Colon (tissue), 2 donors: ENCODE data around the gene CYP4F11.
"Not testable (repeated sequence)": the region's sequence is repeated elsewhere in the genome, so short reads cannot be mapped to it uniquely, and the experiment has no call there.

Experiments
- FAIRE-seq: peaks from 2 replicates; lab custom pipeline; 2012; peaks lifted over from hg19 to GRCh38; lab: Jason Lieb, UNC
- donor health status: control.
- donor health status: control.

Gene CYP4F11

DNA sequence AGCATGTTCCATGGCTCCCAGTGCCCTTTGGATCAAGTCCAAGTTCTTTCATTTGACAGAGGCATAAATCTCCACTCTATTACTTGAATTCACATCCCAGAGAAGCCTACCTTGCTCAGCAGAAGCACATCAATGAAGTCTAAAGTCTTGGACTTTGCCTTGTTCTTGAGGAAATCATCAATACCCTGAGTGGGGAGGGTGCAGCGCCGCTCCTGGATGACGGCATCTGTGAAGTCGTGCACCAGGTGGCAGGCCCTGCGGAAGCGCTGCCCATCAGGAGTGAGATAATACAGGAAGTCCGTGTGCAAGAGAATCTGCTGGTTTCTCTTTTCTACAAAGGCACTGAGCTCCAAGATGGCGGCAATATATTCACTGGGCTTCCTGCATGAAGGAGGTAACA is 10.6 kb downstream of the CYP4F11 start:
- FAIRE-seq: no peak

DNA sequence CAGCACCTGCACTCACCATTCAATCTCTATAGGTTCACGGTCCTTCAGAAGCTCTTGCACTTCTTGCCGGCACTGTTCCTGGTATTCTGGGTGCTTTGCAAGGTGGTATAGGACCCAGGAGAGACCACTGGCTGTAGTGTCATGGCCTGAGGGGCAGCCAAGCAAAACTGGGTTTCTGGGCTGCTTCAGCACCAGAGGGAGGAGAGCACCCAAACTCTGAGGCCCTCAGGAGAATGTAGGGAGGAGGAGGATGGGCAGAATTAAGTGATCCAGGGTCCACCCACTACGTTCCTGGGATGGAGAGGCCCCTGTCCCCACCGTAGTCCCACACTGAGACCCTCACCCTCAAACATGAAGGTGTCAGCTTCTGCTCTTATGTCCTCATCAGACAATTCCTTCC is 12.3 kb downstream of the CYP4F11 start:
- no peak for FAIRE-seq

DNA sequence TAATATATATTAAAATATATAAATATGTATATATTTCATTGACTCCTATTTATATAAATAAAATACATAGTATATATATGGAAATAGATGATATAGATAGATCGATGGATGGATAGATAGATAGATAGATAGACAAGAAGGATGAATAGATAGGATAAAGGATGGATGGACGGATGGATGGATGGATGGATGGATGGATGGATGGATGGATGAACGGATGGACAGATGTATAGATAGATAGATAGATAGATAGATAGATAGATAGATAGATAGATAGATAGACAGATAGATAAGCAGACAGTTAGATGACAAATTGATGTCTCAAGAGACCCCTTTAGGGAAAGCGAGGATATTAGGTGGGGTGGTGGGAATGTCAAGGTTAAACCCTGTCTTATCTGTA is 15.1 kb downstream of the CYP4F11 start:
- no peak for FAIRE-seq

DNA sequence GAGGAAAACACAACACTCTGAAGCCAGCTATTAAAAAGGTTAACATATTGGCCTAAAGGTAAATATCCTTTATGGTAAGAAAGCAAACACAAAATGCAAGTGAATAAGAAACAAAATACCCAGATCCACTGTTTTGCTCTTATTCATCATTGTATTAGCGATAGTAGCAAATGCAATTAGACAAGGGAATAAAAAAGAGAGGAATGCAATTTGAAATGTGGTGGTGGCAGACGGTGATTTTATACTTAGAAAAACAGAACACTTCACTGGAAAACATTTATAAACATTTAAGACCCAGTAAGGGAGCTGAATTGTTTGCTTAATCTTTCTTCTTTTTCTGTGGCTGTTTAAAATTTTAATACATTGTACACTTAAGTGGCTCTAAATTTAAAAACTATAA is 19.2 kb downstream of the CYP4F11 start:
- FAIRE-seq: no peak

DNA sequence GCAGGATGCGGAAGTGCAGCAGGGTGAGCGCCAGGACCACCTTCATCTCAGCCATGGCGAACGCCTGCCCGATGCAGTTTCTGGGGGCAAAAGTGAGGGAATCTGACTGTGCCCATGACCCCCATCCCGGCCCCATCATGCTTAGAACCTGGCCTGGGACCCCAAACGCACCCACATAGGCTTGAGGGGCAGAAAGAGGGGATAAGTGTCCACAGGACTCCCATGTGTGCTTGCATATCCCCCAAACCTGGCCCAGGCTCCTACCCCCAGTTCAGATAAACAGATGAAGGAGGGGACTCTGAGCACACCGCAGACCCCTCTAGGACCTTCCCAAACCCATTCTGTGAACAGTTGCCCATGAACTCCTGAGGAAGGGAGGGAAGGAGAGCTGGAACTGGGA is 20.5 kb downstream of the CYP4F11 start:
- FAIRE-seq: no peak

DNA sequence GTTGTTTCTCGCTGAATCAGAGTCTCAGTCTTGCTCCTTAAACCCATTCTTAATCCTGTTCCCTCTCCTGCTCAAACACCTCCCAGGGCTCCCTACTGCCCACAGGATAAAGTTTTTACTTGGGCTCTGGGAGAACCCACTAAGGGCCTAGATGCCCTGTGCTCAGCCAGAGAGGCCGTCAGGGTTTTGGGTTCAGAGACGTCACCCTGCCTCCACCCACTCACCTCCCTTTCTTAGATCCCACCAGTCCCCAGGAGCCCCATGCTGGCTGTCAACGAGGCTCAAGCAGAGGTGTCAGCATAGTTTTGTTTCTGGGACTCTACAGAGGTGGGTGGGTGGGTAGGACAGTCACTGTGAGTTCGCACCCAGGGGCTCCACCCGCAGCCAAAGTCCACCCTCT is 20.9 kb downstream of the CYP4F11 start:
- no peak for FAIRE-seq

DNA sequence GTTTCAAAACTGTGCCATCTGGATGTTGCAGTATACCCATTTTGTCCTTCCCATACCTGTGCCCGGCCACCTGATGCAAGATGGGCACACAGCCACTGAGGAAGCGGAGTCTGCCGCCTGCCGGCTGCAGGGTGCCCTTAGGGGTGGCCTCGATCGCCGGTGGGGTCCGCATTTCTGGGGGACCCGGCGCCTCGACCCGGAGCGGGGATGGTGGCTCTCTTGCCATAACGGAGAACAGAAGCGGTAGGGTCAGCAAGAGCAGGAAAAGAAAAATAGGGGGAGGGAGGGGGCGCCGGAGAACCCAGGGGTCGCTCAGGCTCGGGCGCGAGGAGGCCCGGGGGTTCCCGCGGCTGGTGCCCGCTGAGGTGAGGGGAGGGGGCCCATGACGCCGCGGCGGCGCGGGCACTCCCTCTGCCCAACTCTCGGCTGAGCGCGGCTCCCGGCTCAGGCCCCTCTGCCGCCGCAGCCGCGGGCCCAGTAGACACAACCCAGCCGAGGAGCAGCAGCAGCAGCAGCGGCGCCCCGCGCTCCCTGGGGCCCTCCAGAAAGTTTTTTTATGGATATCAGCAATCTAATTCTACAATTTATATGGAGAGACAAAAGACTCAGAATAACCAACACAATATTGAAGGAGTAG is 22.6 kb downstream of the CYP4F11 start:
- FAIRE-seq: no peak

DNA sequence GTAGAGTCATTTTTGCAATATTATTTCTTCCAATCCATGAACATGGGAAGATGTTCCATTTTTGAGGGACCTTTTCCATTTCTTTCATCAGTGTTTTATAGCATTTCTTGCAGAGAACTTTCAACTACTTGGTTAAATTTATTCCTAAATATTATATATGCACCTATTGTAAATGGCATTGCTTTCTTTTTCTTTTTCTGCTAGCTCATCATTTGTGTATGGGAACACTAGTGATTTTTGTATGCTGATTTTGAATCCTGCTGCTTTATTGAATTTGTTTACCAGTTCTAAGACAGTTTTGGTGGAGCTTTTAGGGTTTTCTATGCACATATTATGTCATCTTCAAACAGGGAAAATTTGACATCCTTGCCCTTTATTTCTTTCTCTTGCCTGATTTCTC is 29.3 kb downstream of the CYP4F11 start:
- no peak for FAIRE-seq

DNA sequence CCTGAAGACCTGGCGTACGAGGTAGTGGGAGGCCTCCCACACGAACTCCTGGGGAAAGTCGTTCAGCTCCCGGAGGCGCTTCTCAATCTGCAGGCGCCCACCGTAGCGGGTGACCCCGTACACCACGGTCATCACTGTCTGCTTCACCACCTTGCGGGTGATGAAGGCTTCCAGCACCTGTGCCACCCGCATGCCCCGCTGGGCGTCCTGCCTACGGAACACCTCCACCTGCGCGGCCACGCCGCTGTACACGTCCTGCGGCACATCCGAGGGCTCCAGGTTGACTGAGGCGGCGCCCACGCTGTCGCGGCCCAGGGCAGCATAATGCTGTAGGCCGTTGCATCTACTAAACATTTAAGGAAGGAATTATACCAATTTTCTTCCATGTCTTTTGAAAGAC is 31.4 kb downstream of the CYP4F11 start:
- FAIRE-seq: not testable (repeated sequence)

DNA sequence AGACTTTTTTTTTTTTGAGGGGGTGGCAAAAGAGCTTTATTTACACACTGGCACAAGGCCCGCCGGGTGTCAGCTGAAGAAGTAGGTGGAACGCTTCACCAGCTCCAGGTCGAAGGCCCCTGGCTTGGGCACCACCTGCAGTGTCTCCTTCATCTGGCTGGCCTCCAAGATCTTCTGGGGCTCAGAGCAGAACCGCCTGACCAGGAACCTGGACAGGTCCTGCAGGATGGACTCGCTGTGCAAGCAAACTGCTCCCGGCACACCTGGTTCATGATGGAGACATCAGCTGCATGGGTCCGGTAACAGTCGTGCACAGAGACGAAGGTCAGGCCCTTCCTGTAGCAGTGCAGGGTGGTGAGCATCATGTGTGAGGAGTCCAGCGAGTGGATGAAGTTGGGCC is 32.1 kb downstream of the CYP4F11 start:
- FAIRE-seq: no peak

DNA sequence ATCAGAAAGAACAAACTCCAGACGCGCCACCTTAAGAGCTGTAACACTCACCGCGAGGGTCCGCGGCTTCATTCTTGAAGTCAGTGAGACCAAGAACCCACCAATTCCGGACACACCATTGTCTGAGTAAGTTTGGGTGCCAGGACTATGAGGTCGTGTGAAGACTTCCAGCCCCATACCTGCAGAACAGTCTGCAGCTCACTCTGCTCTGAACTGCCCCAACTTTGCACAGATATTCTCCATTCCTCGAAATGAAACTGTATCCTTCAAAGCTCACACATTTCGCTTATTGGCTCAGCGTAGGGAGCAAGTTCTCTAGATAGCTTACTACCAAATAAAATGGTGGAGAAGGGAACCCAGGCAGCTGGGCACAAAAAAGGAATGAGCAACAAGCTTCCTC is 33.8 kb downstream of the CYP4F11 start:
- no peak for FAIRE-seq

DNA sequence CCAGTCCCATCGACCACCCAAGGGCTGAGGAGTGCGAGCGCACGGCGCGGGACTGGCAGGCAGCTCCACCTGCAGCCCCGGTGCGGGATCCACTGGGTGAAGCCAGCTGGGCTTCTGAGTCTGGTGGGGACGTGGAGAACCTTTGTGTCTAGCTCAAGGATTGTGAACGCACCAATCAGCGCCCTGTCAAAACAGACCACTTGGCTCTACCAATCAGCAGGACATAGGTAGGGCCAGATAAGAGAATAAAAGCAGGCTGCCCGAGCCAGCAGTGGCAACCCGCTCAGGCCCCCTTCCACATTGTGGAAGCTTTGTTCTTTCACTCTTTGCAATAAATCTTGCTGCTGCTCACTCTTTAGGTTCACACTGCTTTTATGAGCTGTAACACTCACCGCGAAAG is 34.3 kb downstream of the CYP4F11 start:
- not testable (repeated sequence) for FAIRE-seq

DNA sequence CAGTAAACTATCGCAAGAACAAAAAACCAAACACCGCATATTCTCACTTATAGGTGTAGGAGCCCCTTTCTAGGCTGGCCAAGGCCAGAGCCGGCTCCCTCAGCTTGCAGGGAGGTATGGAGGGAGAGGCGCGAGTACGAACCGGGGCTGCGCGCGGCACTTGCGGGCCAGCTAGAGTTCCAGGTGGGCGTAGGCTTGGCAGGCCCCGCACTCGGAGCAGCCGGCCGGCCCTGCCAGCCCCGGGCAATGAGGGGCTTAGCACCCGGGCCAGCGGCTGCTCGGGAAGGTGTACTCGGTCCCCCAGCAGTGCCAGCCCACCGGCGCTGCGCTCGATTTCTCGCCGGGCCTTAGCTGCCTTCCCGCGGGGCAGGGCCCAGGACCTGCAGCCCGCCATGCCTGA is 34.8 kb downstream of the CYP4F11 start:
- FAIRE-seq: not testable (repeated sequence)

DNA sequence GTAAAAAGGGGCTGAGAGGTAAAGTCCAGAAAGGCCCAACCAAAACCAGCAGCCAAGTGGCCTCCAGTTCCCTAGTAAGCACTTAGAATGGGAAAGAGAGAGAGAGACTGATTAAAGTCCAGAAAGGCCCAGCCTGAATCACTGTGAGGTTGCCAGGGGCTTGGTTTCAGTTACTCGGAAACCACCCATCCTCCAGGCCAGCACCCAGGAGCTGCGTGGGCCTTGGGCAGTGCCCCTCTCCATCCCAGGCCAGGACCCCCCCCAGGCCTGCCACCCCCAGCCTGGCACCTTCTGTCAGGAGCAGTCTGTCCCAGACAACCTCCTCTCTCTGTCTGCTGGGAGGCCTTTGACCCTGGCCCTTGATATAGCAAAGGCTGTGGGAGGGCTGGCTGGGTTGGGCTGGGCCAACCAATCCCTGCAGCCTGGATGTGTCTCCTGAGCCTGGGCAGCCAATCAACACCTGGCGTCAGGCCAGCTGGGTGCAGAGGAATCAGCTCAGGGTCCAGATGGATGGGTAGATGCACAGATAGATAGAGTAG is 36.5 kb downstream of the CYP4F11 start, which contains the start of gene CYP4F2:
Gene CYP4F2 (minus strand): TSS at position 337 of the 539 bp plus-strand sequence. CDS start 463 bp downstream, outside the sequence.
- FAIRE-seq: no peak

DNA sequence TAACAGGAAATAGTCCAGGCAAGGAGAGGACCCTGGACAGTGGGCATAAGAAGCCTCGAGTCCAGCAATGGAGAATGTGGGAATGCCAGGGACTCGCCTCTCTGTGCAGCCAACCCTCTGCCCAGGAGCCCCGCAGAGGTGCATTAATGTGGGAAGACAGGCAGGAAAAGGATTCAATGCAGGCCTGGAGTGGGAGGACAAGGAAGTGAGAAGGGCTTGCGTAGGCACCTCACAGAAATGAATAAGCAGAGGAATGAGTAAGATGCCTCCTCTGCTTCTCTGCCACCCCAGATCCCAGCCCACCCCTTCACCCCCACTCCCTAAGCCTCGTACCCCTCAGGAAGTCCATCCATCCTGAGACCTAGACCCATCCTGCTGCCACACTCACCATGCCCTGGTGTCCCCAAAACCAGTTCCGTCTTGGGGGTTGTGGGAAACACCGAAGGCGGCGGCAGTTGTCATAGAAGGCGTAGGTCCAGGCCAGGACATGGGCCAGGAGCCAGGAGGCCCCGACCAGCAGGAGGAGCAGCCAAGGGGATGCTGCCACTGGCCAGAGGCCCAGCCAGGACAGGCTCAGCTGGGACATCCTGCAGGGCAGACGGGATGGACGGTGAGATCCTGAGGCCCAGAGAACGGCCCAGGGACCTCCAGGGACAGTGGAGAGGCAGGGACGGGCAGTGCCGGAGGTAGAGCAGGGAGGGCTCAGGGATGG is 37.1 kb downstream of the CYP4F11 start:
- FAIRE-seq: no peak

DNA sequence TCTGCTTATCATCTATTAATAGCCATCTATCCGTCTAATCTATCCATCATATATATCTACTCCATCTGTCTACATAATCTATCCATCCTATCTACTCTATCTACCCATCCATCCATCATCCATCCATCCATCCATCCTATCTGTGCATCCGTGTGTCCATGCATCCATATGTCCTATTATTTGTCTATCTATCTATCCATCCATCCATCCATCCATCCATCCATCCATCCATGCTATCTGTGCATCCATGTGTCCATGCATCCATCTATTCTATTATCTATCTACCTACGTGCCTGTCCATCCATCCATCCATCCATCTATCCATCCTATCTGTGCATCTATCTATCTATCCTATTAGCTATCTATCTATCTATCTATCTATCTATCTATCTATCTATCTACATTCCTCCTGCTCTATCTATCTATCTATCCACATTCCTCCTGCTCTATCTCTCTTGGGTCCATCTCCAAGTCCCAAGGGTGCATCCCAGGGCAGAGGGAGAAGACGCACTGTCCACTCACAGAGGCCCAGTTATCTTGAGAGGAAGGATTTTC is 38.4 kb downstream of the CYP4F11 start:
- FAIRE-seq: no peak

DNA sequence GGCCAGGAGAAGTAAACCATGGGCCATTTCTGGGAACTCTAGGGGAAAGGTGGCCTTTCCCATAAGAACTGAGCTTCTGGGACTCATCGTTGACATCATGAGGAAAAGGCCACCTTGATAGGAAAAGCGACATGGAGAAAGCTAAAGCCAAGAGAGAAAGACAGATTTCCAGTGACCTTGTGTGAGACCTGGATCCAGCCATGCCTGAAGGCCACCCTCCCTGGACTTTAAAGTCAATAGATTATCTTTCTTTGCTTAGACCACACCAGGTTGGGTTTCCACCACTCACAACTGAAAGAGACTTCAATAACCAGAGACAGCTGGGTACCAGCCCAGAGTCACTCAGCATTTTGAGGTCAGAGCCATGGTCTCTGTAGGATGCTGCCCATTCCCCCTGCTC is 40.0 kb downstream of the CYP4F11 start:
- FAIRE-seq: no peak

DNA sequence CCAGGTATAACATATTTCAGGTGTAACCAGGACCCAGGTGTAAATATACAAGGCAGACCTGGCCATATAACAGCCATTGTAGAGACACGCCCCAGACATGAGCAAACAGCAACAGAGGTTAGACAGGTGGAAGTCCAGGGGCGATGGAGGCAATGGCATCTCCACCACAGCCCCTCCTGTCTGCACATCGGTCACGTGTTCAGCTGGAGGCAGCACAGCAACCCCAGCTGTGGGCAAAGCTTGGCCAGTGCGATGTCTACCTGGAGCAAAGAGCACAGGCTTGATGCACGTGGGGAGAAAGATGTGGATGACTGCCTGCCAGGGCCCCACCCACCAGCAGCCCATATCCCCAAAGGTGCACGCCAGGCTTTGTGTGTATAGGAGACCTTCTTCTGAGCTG is 40.9 kb downstream of the CYP4F11 start:
- no peak for FAIRE-seq

DNA sequence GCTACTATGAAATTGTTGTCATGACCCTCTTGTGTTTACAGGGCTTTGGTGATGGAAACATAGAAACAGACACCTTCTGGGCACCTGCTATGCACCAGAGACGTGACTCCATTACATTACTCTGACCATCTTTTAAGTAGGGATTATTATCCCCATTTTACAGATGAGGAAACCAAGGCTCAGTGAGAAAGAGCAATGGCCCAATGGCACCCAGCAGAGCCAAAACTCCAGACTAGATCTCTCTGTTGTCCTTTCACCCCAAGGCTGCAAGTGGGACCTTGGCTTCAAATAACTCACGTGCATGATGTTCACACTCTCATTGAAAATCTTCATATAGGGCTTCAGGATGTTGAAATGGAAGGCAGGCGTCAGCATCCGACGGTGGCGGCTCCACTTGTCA is 42.3 kb downstream of the CYP4F11 start:
- no peak for FAIRE-seq

DNA sequence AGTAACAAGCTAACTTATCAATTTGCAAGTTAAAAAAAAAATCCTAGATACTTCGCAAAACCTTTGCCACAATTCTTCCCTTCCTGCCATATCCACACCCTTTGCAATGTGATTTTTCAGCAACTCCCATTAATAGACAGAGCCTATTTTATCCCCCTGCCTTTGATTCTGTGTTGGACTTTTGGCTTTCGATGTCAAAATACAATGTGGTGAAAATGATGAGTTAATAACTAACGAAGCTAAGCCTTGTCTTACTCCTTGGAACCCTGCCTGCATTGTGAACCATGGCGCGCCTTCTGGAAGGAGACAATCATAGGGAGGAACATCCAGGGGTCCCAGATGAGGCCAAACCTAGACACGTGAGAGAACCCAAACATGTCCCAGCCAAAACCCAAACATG is 42.9 kb downstream of the CYP4F11 start:
- no peak for FAIRE-seq

DNA sequence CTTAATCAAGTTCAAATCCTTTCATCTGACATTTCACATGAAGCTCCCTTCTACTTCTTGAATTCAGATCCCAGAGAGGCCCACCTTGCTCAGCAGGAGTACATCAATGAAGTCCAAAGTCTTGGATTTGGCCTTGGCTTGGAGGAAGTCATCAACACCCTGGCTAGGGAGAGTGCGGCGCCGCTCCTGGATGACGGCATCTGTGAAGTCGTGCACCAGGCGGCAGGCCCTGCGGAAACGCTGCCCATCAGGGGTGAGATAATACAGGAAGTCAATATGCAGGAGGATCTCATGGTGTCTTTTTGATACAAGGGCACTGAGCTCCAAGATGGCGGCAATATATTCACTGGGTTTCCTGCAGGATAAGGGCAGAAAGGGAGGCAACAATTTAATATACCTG is 45.0 kb downstream of the CYP4F11 start:
- not testable (repeated sequence) for FAIRE-seq

DNA sequence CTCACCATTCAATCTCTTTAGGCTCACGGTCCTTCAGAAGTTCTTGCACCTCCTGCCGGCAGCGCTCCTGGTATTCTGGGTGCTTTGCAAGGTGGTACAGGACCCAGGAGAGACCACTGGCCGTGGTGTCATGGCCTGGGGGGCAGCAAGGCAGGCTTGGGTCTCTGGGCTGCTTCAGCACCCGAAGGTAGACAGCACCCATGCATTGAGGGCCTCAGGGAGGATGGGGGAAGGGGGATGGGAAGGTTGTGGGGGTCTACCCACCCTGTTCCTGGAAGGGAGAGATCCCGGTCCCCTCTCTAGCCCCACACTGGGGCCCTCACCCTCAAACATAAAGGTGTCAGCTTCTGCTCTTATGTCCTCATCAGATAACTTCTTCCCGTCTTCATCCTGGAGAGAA is 48.4 kb downstream of the CYP4F11 start:
- FAIRE-seq: no peak

DNA sequence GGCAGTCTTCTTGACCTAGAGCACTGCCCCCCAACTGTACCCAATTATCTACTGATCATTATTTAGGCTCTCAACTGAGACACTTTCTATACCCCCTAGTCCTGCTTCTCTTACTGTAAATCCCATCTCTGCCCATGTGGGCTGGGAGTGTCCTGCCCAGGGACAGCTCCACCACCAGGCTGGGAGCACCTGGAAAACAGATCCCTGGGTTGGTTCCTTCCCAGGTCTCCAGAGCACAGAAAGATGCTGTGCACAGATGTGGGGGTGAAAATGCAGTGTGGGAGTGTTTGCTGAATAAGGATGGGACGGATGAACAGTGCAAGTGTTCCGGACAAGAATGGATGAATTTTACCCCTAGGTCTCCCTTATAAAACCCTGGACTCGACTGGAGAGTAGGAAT is 49.2 kb downstream of the CYP4F11 start:
- FAIRE-seq: no peak
